Activated naive CD4-positive, alpha-beta T cell treated with anti-CD3 and anti-CD28 coated beads, Interleukin-2, amount 50 U/mL, for 72 hours (primary cell): ENCODE measurements around the gene ARID4A. TPM values are rescaled to one million over a fixed set of nuclear protein-coding genes. Genes with fewer than 3 reads are reported as not detected.
"Not testable (repeated sequence)": the region's sequence is repeated elsewhere in the genome, so short reads cannot be mapped to it uniquely, and the experiment has no call there.

Experiments used
- ATAC-seq, 2 donors: fragments of 150-1000 bp; cut with Tn5 transposase; 2 replicates each; pipeline ENCODE4 v1.10.0; 2021; ENCODE audit warnings: mild to moderate bottlenecking in 2 of 2, moderate library complexity in 2 of 2
- DNase-seq, 2 donors: peaks; one replicate each; pipeline ENCODE4 v3.0.0; 2021 to 2022; ENCODE audit warnings: low spot score in 2 of 2
- H3K27ac Mint-ChIP-seq, 2 donors: one replicate each; pipeline ENCODE4 v1.8.0; 2022; ENCODE audit warnings: mild to moderate bottlenecking in 2 of 2, mixed read lengths in 2 of 2
- H3K36me3 Mint-ChIP-seq, 2 donors: one replicate each; pipeline ENCODE4 v1.8.0; 2022; ENCODE audit warnings: mixed read lengths in 2 of 2
- H3K9me3 Mint-ChIP-seq, 2 donors: one replicate each; pipeline ENCODE4 v1.8.0; 2022; ENCODE audit warnings: mixed read lengths in 2 of 2
- total RNA-seq, 2 donors: library from RNA; stranded (reverse); gene quantifications; one replicate each; pipeline ENCODE4 v1.2.3, GENCODE V29; 2022

ARID4A gene
- total RNA-seq, 2 donors from 2014 or later: 27.3 to 30.4 TPM

- Mint-ChIP-seq H3K9me3 (no peaks in the 10 kb centered on the region), H3K36me3 (no peaks in the 10 kb centered on the region), H3K27ac (no peak overlapping the region)
- DNase-seq: no peak
- no peak for ATAC-seq
Measured at GRCh38 chr14:58390830-58391229, 92.5 kb downstream of the ARID4A start.

GRCh38 chr14:58395562-58395811, 97.1 kb downstream of the ARID4A start:
- DNase-seq (no peak), ATAC-seq (no peak)
- no peaks in the 10 kb centered on the region for H3K9me3 Mint-ChIP-seq
- H3K36me3 Mint-ChIP-seq: peaks cover 4 to 5% of the 10 kb centered on the region in 2 donors
- no peak overlapping the region for H3K27ac Mint-ChIP-seq

GRCh38 chr14:58395812-58396788, 97.7 kb downstream of the ARID4A start, which contains the start of gene TOMM20L:
TOMM20L (plus strand) TSS chr14:58395930; CDS start chr14:58395958, 28 bp downstream.
- peak within 1 kb of the TSS in 1 of 2 donors; percentile 39 for H3K27ac Mint-ChIP-seq
- peak; percentile 81 to 82 for DNase-seq
- H3K36me3 Mint-ChIP-seq: peaks cover 4 to 5% of the 10 kb centered on the region in 2 donors
- peak; percentile 89 to 95 for ATAC-seq
- no peaks in the 10 kb centered on the region for H3K9me3 Mint-ChIP-seq

GRCh38 chr14:58397156-58397555, 98.8 kb downstream of the ARID4A start:
- no peak for ATAC-seq
- Mint-ChIP-seq H3K9me3 (no peaks in the 10 kb centered on the region), H3K27ac (no peak overlapping the region), H3K36me3 (peaks cover 4 to 5% of the 10 kb centered on the region in 2 donors)
- DNase-seq: no peak

GRCh38 chr14:58398495-58398894, 100.1 kb downstream of the ARID4A start:
- H3K9me3 Mint-ChIP-seq: no peaks in the 10 kb centered on the region
- H3K36me3 Mint-ChIP-seq: peaks cover 4 to 5% of the 10 kb centered on the region in 2 donors
- no peak for ATAC-seq
- DNase-seq: no peak
- no peak overlapping the region for H3K27ac Mint-ChIP-seq

- DNase-seq (no peak), ATAC-seq (no peak)
- peaks cover 4 to 5% of the 10 kb centered on the region in 2 donors for H3K36me3 Mint-ChIP-seq
- no peak overlapping the region for H3K27ac Mint-ChIP-seq
- H3K9me3 Mint-ChIP-seq: no peaks in the 10 kb centered on the region
Measured at GRCh38 chr14:58398895-58399294, 100.5 kb downstream of the ARID4A start.

- Mint-ChIP-seq H3K9me3 (no peaks in the 10 kb centered on the region), H3K36me3 (no peaks in the 10 kb centered on the region), H3K27ac (no peak overlapping the region)
- DNase-seq: no peak
- peak in 1 of 2 donors; percentile 44 for ATAC-seq
Measured at GRCh38 chr14:58401587-58401986, 103.2 kb downstream of the ARID4A start.

GRCh38 chr14:58408681-58409215, 110.4 kb downstream of the ARID4A start:
- Mint-ChIP-seq H3K27ac (no peak overlapping the region), H3K9me3 (no peaks in the 10 kb centered on the region), H3K36me3 (peaks cover 0 to 16% of the 10 kb centered on the region in 2 donors)
- DNase-seq: no peak
- no peak for ATAC-seq

GRCh38 chr14:58414845-58415244, 116.5 kb downstream of the ARID4A start:
- DNase-seq: no peak
- no peaks in the 10 kb centered on the region for H3K9me3 Mint-ChIP-seq
- ATAC-seq: no peak
- H3K27ac Mint-ChIP-seq: no peak overlapping the region
- peaks cover 7 to 21% of the 10 kb centered on the region in 2 donors for H3K36me3 Mint-ChIP-seq

- no peak for DNase-seq
- no peak overlapping the region for H3K27ac Mint-ChIP-seq
- peaks cover 8 to 21% of the 10 kb centered on the region in 2 donors for H3K36me3 Mint-ChIP-seq
- no peaks in the 10 kb centered on the region for H3K9me3 Mint-ChIP-seq
- no peak for ATAC-seq
Measured at GRCh38 chr14:58415636-58416547, 117.5 kb downstream of the ARID4A start.

GRCh38 chr14:58416934-58417333, 118.6 kb downstream of the ARID4A start:
- Mint-ChIP-seq H3K27ac (peak overlapping the region in 1 of 2 donors; percentile 81), H3K36me3 (peaks cover 11 to 21% of the 10 kb centered on the region in 2 donors)
- not testable (repeated sequence) for H3K9me3 Mint-ChIP-seq, ATAC-seq, DNase-seq

Other genes with a start within 250 kb of the ARID4A start
- under 1 TPM in 1 of 2 donors, not detected in 1; 0.14 TPM for gene ARMH4, start 146.3 kb upstream of the ARID4A start, total RNA-seq
- 10 to 100 TPM; 22.4 to 37.4 TPM for gene ACTR10, start 98.4 kb upstream of the ARID4A start, total RNA-seq
- 100 to 1,000 TPM; 252 to 310 TPM for gene PSMA3, start 53.7 kb upstream of the ARID4A start, total RNA-seq
- not detected for gene TOMM20L, start 97.4 kb downstream of the ARID4A start, total RNA-seq
- gene TIMM9, start 129.0 kb downstream of the ARID4A start, total RNA-seq: 10 to 100 TPM; 27.8 to 65.0 TPM
- gene KIAA0586, start 129.2 kb downstream of the ARID4A start, total RNA-seq: 10 to 100 TPM; 37.3 to 47.2 TPM